Inferior parietal cortex (tissue), 1 donor: ENCODE data around the gene RPL18A.

Source experiments
- DNase-seq: peaks from one replicate; pipeline ENCODE4 v3.0.0-alpha.2; 2016; ENCODE audit errors: extremely low spot score

Gene RPL18A

DNA sequence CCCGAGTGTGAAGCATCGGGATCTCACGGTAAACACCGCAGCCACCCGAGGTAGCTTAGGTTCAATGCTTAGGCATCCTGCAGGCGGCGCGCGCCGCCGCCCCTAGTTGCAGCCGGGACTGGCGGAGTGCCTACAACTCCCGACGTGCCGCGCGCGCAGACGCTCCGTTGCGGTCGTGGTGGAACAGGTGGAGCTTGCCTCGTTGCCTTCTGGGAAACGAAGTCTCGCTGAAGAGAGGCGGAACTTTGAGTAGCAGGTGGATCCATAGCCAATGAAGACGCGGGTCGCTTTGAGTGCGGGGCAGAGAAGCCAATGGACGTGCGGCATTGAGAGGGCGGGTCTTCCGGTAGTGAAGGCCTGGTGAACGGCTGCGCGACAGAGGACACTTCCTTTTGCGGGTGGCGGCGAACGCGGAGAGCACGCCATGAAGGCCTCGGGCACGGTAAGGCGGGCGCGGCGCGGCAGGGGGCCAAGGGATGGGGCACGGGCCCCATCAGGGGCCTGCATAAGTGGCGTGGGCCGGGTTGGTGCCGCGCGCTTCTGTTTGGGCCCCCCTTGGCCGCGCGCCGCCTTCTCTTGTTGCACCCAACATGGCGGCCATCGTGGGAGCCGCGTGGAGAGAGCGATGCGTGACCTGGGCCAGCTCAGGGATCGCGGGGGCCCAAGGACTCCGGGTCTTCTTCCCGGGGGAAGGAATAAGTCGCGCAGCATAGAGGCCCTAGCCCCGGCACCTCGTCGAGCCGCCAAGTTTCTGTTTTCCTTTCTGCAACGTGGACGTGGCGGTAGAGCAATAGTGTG, at the start of gene RPL18A:
Gene RPL18A, plus strand, starts transcription at position 378 of the 798 bp plus-strand sequence. Its CDS starts 47 bp downstream, at position 425.
- peak; percentile 99 for DNase-seq

DNA sequence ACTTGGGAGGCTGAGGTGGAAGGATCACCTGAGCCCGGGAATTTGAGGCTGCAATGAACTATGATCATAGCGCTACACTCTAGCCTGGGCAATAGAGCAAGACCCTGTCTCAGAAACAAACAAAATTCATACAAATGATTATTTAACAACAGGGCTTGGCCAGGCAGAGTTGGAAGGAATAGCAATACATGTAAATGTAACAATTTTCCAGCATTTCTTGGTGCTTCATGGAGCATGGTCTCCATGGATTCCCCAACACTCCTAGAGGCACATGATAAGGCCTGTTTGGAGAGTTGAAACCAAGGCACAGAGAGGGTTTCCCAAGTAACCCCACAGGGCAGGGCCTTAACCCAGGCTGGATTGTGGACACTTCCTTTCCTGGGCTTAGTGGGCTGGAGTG, 48.6 kb upstream of the RPL18A start:
- no peak for DNase-seq

DNA sequence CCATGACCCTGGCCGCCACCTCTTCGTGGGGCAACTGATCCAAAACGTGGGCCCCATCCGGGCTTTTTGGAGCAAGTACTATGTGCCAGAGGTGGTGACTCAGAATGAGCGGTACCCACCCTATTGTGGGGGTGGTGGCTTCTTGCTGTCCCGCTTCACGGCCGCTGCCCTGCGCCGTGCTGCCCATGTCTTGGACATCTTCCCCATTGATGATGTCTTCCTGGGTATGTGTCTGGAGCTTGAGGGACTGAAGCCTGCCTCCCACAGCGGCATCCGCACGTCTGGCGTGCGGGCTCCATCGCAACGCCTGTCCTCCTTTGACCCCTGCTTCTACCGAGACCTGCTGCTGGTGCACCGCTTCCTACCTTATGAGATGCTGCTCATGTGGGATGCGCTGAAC, 48.0 kb upstream of the RPL18A start:
- no peak for DNase-seq

DNA sequence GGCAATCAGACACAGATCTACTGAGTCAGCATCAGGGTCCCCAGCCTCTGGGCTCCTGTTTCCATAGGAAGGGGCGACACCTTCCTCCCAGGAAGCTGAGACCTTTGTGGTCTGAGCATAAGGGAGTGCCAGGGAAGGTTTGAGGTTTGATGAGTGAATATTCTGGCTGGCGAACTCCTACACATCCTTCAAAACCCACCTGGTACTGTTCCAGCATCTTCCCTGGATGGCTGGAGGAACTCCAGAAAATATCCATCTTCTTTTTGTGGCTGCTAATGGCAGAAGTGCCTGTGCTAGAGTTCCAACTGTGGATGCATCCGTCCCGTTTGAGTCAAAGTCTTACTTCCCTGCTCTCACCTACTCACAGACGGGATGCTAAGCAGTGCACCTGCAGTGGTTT, 47.6 kb upstream of the RPL18A start:
- DNase-seq = no peak

DNA sequence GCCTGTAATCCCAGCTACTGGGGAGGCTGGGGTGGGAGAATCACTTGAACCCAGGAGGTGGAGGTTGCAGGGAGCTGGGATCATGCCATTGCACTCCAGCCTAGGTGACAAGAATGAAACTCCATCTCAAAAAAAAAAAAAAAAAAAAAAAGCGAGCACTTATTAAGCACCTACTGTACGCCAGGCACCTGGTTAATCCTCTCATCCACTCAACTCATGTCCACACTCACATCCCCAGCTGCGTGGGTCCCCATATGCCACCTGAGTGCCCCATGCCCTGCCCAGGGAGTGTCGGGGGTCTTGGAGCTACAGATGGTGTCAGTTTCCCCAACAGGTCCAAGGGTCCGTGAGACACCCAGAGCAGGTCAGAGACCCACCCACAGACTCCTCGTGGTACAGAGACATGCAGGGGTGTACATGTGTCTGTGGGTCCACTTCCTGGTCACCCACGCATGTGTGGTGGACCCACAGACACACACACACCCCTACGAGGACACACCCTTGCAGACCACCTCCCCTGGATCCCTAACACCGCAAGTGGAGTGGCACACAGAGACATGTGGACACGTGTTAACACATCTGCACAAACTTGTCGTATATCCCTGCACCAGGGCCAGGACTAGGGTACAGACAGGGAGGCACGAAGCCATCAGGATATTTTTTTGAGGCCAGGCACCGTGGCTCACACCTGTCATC, 41.9 kb upstream of the RPL18A start:
- DNase-seq = no peak

DNA sequence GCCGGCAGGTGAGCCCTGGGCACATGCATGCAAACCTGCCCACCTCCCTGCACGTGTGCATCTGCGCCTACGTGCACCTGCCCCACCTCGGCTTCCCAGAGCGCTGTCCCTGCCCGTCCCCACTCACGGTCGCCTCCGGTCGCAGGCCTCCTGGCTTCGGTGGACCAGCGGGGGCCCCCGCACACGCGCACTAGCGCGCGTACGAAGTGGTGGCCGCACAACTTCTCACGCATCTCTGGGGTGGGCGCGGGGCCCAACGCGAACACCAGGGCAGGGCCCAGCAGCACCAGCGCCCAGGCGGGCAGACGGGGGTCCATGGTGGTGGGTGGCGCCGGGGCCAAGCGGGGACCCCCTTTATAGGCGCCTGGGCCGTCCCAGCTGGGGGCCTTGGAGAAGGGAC, 38.5 kb upstream of the RPL18A start, which contains the start of gene INSL3:
Gene INSL3, minus strand, starts transcription at position 330 of the 400 bp plus-strand sequence. Its CDS starts 13 bp downstream, at position 317.
- DNase-seq = no peak

DNA sequence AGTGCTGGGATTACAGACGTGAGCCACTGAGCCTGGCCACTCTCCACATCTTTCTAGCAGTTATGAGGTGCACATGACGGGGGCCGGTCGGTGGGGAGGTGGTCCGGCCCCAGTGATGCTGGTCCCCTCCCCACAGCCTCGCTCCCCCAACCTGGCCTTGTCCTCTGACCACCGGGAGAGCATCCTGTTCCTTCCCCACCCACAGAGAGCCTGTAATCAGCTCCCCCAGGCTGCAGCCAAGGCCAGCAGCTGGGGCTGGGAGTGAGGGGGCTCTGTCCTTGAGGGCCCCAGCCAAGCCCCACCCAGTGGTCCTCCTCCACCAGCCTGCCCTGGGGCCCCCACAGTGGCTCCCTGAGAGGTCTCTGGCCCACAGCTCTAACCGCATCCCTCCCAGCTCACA, 35.4 kb upstream of the RPL18A start:
- DNase-seq = no peak

DNA sequence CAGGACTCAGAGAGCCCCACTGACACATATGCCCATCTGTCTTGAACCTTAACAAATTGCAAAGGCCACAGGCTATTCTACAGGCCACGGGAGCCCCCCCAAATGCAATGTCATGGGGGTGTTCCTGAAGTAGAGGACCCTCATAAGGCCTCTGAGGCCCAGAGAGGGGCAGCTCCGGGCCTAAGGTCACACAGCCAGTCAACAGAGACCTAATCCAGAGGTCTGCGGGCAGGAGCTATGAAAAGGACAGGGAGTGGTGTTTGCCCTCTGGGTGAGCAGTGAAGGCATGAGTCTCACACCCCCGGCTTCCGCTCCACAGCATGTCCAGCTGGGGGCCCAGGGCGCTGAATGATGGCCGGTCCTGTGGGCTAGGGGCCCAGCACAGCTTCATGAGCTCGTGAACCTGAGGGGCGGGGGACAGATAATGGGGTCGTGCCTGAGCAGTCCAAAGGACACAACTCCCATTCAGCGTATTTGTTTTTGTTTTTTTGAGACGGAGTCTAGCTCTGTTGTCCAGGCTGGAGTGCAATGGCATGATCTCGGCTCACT, 33.1 kb upstream of the RPL18A start:
- no peak for DNase-seq

DNA sequence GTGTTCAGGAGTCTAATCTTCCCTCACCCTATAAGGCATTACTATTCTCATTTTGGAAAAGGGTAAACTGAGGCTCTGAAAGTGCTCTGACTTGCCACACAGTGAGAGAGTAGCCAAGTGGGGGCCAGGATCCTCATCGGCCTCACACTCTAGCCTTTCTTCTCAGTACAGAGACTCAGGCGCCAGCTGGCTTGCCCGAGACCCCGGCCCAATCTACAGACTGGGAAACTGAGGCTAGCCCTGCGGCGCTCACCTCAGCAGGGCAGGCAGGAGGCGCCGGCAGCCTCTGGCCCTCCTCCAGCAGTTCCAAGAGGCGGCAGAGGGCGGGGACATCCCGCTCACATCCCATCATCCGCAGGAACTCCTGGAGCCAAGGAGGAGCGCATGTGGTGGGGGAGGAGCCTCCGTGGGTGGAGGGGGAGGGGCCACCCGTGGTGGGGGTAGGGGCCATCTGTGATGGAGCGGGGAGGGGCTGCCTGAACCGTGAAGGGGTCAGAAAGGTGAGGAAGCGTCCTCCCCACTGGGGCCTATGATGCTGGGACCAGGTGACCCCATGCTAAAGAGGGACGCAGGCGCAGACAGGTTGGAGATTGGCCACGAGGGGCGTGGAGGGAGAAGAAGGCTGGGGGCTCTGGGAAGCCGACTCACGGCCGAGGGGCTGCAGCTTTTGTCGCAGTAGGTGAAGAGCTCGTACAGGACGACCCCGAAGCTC, 29.7 kb upstream of the RPL18A start:
- peak; percentile 20 for DNase-seq

DNA sequence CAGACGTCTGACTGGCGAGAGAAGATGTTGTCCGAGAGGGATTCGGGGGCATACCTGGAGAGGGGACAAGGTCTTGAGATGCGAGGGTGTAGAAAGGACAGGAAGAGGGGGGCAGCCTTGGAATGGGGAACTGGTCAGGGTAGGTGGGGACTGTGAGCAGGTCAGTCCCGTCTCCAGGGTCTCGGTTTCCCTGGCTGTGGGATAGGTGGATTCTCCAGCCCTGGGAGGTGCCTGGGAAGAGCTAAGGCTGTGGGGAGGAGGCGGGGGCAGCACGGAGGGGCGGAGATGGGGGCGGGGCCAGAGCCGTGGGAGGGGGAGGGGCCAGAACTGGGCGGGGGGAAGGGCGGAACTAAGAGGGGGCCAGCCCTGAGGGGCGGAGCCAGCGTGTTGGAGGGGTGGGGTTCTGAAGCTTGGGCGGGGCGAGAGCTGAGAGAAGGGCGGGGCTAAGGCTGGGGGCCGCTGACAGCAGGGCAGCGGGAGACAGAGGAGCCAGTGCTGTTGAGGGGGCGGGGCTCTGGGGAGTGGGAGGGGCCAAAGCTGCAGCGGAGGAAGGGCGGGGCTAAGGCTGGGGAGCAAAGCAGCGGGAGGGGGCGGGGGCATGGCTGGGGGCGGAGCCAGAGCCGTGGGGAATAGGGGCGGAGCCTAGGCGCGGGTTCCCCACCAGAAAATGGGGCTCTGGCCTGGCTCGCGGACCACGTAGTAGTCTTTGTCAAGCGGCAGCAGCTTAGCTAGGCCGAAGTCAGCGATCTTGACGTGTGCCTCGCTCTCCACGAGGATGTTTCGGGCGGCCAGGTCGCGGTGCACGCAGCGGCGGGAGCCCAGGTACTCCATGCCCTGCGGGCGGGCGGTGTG, 28.9 kb upstream of the RPL18A start:
- peak; percentile 26 for DNase-seq

DNA sequence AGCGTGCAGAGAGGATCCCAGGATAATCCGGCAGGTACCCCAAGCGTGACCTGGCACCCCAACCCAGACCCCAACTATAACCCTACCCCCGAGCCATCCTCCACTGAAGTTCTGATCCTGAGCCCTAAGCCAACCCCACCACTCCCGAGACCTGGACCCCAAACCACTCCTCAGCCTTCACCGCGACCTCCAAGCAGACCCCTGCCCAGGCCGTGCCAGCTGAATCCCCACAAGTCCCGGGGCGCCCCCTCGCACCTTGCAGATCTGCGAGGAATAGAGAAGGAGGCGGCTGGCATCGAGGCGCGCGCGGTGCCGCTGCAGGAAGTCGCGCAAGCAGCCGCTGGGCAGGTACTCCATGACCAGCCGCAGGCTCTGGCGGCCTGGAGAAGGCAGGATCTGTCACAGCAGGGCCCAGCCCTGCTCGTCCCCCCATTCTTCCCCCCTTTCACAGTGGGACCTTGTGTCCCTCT, 28.3 kb upstream of the RPL18A start:
- no peak for DNase-seq

DNA sequence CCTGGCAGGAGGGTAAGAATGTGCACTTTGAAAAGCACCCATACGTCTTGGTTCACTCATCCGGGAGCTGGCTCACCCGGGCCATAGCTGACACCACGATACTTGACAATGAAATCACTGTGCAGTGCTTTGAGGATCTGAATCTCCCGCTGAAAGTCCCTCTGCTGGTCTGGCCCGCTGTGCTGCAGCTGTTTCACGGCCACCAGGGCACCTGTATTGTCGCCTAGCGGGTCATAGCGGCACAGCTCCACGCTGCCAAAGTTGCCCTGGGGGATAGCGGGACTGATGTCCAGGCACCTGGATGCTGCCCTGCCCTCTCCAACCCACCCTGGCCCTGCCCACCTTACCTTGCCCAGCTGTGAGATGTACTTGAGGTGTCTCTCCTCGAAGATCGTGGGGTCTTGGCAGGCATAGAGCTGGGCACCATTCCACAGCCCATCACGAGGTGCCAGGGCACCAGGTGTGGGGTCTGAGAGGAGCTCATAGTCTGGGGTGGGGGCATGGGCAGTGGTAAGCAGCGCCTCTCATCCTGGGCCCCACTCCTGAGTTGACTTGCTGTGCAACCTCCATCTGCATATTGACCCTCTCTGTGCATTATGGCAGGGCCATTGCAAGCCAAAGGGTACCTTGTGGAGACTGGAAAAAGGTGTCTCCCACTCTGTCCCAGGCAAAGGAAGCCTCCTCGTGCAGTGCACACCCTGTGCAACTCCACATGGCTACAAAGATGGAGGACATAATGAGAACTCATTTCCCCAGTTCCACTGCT, 27.1 kb upstream of the RPL18A start:
- DNase-seq = no peak

DNA sequence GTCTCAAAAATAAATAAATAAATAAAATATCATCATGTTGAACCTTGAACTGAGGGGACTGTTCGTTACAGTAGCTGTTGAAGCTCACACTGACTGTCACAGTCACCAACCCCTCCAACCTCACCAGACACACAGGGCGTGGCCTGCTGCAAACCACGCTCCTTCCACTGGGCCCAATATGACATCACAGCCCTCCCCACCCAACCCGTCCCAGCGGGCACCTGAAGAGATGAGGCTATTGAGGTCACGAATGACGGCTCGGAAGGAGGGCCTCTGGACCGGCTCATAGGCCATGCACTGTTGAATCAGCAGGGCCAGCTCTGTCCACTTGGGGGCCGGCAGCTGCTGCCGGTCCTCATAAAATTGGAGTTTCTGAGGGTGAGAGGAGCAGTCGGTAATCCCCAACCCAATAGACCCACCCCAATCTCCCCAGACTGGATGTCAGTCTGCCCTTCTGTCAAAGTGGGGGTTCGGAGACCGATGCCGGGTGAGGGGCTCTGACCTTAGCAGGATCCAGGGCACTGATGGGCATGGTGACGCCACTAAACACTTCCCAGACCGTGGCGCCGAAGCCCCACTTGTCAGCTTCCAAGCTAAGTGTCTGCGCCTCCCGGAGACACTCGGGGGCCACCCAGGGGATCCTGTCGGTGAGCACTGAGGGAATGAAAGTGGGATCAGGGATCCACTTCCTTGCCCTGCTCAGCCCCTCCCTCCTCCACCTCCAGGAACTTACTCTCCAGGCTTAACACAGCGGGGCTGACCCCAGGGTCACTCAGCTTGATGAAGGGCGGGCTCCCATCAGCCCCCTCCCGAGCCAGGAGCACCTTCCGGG, 25.1 kb upstream of the RPL18A start:
- DNase-seq = no peak

DNA sequence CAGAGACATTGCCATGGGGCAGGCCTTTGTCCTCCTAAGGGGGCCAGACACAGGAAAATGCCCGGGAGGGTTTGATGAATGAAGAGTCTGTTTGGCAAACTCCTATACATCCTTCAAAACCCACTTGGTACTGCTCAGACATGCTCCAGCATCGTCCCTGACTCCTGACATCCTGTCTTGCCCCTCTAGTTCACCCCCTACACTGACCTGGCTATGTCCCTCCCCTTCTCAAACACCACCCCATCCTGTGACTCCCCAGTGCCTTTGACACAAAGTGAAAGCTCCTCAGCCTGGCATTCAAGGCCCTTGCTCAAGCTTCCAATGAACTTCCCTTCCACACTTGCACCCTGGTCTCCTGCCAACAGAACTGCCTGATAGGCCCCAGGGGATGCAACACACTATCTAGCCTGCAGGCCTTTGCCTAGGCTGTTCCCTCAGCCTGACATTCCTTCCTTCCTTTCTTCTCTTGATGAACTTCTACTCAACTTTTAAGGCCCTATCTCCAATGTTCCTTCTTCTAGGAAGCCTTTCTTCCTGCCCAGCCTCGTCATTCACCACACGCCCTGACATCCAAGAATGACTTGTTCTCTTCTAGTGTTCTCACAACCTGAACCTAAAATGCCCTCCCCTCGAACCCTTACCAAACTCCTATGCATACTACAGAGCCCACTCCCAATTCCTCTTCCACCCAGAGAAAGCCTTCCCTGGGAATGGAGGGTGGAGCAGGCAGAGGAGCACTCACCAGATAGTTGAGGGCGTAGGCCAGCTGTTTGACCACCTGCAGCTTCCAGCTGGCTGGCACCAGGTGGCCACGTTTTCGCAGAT, 24.3 kb upstream of the RPL18A start:
- DNase-seq = no peak

DNA sequence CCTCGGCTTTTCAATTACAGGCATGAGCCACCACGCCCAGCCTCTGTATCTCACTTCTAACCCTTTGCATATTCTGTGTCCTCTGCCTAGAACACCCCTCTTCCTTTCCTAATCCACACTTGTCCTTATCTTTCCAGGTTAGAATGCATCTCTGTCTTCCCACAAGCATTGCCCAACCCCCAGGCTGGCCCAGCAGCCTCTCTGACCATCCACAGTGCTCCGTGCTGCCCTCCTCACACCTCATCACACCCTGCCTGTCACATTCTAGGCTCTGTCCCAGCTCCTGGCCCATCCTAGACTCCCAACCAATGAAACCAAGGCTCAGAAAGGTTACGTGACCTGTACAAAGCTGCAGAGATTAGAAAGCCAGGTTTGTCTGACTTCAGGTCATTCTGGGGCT, 23.2 kb upstream of the RPL18A start:
- DNase-seq = no peak

DNA sequence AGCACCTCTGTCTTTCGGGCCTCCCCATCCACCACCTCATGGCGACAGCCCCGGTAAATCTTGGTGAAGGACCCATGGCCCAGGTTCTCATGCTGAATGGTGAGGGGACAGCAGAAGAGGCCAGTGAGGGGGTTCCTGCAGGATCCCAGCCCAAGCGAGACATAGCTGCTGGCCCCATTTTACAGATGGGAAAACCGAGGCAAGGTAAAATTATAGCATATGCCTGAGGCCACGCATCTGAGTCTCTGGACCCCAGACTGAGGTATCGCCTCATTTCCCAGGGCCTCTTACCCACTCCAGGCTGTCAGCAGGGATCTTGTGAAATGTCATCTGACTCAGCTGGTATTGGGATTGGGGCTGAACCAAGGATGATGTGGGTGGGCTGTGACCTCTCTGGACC, 21.7 kb upstream of the RPL18A start:
- no peak for DNase-seq

DNA sequence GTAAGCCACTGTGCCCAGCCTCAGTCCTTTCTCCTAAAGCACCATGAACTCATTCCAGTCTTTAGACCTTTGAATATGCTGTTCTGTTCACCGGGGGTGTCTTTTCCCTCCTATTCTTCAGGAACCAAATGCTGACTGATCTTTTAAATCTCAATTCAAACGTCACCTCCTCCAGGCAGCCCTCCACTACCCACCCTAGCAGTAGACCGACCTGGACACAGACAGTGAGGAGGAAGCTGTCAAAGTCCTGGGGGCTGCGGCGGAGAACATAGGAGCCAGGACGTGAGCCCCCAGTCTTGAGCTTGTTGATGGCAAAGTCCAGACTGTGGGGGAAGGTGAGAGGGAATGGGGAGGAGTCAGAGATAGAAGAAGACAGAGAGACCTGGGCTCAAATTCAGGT, 19.7 kb upstream of the RPL18A start:
- no peak for DNase-seq

DNA sequence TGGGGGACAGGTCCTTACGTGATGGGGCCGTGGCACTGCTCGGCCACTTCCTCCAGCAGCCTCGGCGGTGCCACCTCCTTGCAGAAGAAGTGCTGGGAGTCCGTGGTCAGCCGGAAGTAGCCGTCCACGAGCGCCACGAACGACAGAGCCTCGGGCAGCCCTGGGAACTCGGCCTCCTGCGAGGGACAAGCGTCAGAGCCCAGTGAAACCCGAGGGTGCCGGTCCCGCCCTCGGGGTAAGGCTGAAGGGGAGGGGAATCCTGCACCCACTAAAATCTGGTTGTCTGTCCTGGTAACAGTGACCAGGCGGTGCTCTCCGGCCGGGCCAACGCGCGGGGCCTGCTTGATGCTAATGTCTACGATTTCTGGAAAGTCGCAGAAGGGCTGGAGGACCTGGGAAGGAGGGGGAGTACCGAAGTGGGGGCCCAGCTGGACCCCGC, 18.3 kb upstream of the RPL18A start:
- no peak for DNase-seq
